Smooth muscle cell of the pulmonary artery (primary cell): ENCODE measurements around the gene C1orf159. TPM values are rescaled to one million over a fixed set of nuclear protein-coding genes. Genes with fewer than 3 reads are reported as not detected.

Source experiments
- total RNA-seq: library from RNA; depleted of rRNA; stranded (reverse); fragments of >200 nt; gene quantifications from 2 replicates; pipeline ENCODE4 v1.2.3, GENCODE V29; 2014

The C1orf159 gene
- 4.6 and 6.6 TPM in 2 replicates for total RNA-seq

DNA sequence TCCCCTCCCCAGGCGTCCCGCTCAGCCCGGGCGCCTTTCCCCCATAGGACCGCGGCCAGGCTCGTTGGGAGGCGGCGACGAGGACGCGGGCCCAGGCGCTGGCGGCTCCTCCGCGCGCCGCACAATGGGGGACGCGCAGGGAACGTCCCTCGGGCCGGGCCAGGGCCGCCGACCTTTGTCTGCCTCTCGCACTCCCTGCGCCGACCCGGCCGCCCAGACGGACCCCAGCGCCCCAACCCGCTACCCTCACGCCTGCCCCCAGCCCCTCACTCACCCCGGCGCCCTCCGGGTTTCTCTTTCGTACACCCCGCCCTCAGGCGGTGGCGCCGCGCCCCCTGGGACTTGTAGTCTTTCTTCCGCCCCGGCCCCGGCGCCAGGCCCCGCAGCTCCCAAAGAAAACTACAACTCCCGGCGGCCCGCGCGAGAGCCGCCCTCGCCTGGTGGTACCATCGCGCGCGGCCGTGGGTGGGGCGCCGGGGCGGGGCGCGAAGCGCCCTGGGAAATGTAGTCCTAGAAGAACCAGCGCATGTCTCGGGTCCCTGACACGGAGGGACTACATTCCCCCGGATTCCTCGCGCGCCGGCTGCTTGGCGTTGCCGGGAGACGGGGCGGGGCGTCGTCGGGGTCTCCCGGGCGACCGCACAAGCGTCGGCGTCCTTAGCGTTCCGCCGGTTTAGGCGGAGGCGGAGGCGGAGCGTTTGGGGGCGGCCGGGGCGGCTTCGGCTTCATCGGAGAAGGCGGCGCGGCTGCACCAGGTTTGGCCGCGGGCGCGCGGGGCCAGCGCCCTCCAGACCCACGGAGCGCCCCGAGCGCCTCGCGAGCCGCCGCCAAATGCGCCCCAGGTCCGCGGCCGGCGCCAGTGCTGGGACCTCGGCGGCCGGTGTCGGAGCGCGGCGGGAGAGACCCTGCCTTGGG, at the start of gene C1orf159:
C1orf159 (minus strand) TSS at position 304 of the 915 bp plus-strand sequence. CDS start 24,546 bp downstream, outside the sequence.

DNA sequence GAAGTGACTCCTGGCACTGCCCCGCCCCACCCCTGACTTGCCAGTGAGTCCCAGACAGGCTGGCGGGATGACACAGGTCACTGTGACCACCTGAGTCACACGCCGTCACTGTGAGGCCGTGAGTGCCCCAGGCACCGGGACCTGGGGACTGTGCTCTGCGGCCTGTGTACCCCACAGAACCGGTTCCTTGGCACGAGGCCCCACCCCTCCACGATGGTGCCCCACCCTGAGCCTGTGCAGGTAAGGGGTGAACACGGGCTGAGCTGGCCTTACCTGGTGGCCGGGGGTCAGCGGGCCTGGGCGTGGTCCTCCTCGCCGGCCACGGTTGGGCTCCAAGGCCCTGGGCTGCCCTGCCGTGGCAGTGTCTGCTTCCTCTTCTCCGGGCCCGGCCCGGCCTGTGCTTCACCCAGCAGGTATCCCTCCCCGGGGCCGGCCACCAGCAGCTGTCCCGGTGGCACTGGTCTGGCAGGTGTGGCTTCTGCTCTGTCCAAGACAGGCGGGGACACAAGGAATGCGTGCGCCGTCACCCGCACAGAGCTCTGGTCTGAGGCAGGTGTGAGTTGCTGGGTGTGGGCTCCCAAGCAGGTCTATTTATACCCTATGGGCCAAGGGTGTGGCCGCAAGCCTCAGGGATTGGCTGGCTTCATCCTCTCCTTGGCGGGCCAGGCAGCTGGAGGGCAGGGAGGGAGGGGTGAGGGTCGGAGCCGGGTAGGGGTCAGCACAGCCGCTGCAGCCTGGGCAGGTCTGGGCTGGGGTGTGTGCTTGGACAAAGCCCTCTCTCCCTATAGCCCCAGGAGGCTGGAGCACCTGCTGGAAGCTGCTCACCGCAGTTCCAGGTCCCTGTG, 41.9 kb downstream of the C1orf159 start, which contains the start of gene RNF223:
RNF223 (minus strand) TSS at position 564 of the 845 bp plus-strand sequence. CDS start 1,740 bp downstream, outside the sequence.

Other genes with a start within 250 kb of the C1orf159 start
- gene SAMD11, start 192.2 kb downstream of the C1orf159 start, total RNA-seq, result 1.9 and 19.5 TPM in 2 replicates
- 70.5 and 100 TPM in 2 replicates for gene NOC2L, start 156.8 kb downstream of the C1orf159 start, total RNA-seq
- gene KLHL17, start 155.5 kb downstream of the C1orf159 start, total RNA-seq, result 6.8 and 11.9 TPM in 2 replicates
- 0.33 and 0.66 TPM in 2 replicates for gene PLEKHN1, start 149.6 kb downstream of the C1orf159 start, total RNA-seq
- 1.5 and 2.5 TPM in 2 replicates for gene PERM1, start 134.0 kb downstream of the C1orf159 start, total RNA-seq
- gene HES4, start 116.0 kb downstream of the C1orf159 start, total RNA-seq, result 2.6 and 8.3 TPM in 2 replicates
- gene ISG15, start 102.6 kb downstream of the C1orf159 start, total RNA-seq, result 33.9 and 46.0 TPM in 2 replicates
- 68.9 and 101 TPM in 2 replicates for gene AGRN, start 96.0 kb downstream of the C1orf159 start, total RNA-seq
- gene RNF223, start 41.8 kb downstream of the C1orf159 start, total RNA-seq, result not detected in 2 replicates
- not detected in 2 replicates for gene TTLL10, start 57.8 kb upstream of the C1orf159 start, total RNA-seq
- gene TNFRSF18, start 90.5 kb upstream of the C1orf159 start, total RNA-seq, result not detected in 2 replicates
- gene TNFRSF4, start 98.1 kb upstream of the C1orf159 start, total RNA-seq, result 0.17 TPM in 1 of 2 replicates, not detected in the other
- gene SDF4, start 115.9 kb upstream of the C1orf159 start, total RNA-seq, result 214 and 261 TPM in 2 replicates
- 28.5 and 35.7 TPM in 2 replicates for gene B3GALT6, start 116.1 kb upstream of the C1orf159 start, total RNA-seq
- 0.91 and 2.2 TPM in 2 replicates for gene C1QTNF12, start 130.6 kb upstream of the C1orf159 start, total RNA-seq
- 37.5 and 37.7 TPM in 2 replicates for gene UBE2J2, start 157.8 kb upstream of the C1orf159 start, total RNA-seq
- gene SCNN1D, start 164.3 kb upstream of the C1orf159 start, total RNA-seq, result 1.2 and 2.0 TPM in 2 replicates
- gene ACAP3, start 191.8 kb upstream of the C1orf159 start, total RNA-seq, result 37.3 and 39.8 TPM in 2 replicates
- gene PUSL1, start 192.5 kb upstream of the C1orf159 start, total RNA-seq, result 13.4 and 15.7 TPM in 2 replicates
- 50.6 and 66.8 TPM in 2 replicates for gene INTS11, start 208.6 kb upstream of the C1orf159 start, total RNA-seq
- 14.2 and 14.7 TPM in 2 replicates for gene CPTP, start 208.7 kb upstream of the C1orf159 start, total RNA-seq
- 0.23 and 0.26 TPM in 2 replicates for gene TAS1R3, start 215.2 kb upstream of the C1orf159 start, total RNA-seq
- gene DVL1, start 233.3 kb upstream of the C1orf159 start, total RNA-seq, result 85.9 and 151 TPM in 2 replicates
- 247 and 264 TPM in 2 replicates for gene MXRA8, start 242.5 kb upstream of the C1orf159 start, total RNA-seq